GM12878 (cell line): ENCODE data around the gene EHBP1L1. TPM values are rescaled to one million over a fixed set of nuclear protein-coding genes. Genes with fewer than 3 reads are reported as not detected.

ENCODE experiments used
- ATAC-seq: fragments of 200-7000 bp; cut with Tn5 transposase; 3 replicates; pipeline ENCODE4 v1.9.1; 2020; ENCODE audit warnings: mild to moderate bottlenecking, moderate library complexity
- BruUV-seq: library from RNA; stranded (reverse); fragments of 400-500 nt; replicated peaks from 2 replicates; lab custom pipeline; 2021; lab: Mats Ljungman, UMichigan
- CTCF ChIA-PET: fragments of 300-600 bp; sonication (Branson Sonifier 250); formaldehyde crosslinking; extraction: SDS; loops from one replicate; lab custom pipeline; 2021; ENCODE audit warnings: inconsistent platforms; lab: Yijun Ruan, JAX
- POLR2A ChIA-PET: fragments of 350-600 bp; formaldehyde crosslinking; extraction: SDS; loops from one replicate; lab custom pipeline; 2021; ENCODE audit warnings: inconsistent platforms; lab: Charles Lee
- RAD21 ChIA-PET: fragments of 300-600 bp; sonication (Branson Sonifier 250); formaldehyde crosslinking; loops from one replicate; lab custom pipeline; 2023; ENCODE audit warnings: antibody characterized with exemption; ENCODE audit not compliant: unreplicated experiment; lab: Charles Lee
- SMC1A ChIA-PET: fragments of 300-600 bp; sonication (Branson Sonifier 250); formaldehyde crosslinking; loops from one replicate; lab custom pipeline; 2023; ENCODE audit not compliant: unreplicated experiment, uncharacterized antibody; lab: Charles Lee
- DNase-seq: peaks from one replicate; pipeline ENCODE4 v3.0.0-alpha.2; 2011; ENCODE audit warnings: low read depth, low spot score
- FAIRE-seq: peaks from 3 replicates; lab custom pipeline; 2011; peaks lifted over from hg19 to GRCh38; lab: Jason Lieb, UNC
- H2AFZ ChIP-seq: 2 replicates; pipeline ENCODE4 v1.6.0; 2011; ENCODE audit warnings: low read depth, low read length, control low read depth; ENCODE audit not compliant: control insufficient read depth
- H3K27ac ChIP-seq: 2 replicates; pipeline ENCODE4 v1.5.1; 2011; ENCODE audit warnings: control low read depth; ENCODE audit not compliant: control insufficient read depth, insufficient read depth
- H3K27me3 ChIP-seq, 2 experiments: replicated peaks in 1 of 2; 2 replicates each; pipeline versions ENCODE4 v1.6.0 to v1.6.1; 2011; ENCODE audit warnings: low read length in 1 of 2; ENCODE audit not compliant: control insufficient read depth in 2 of 2, insufficient read depth in 2 of 2
- H3K36me3 ChIP-seq, 2 experiments: 2 replicates each; pipeline ENCODE4 v1.5.1; 2011; ENCODE audit warnings: low read length in 1 of 2; ENCODE audit not compliant: control insufficient read depth in 2 of 2, insufficient read depth in 2 of 2
- H3K4me1 ChIP-seq: 2 replicates; pipeline ENCODE4 v1.6.1; 2011; ENCODE audit warnings: mild to moderate bottlenecking, low read length, moderate library complexity, mixed read lengths; ENCODE audit not compliant: control insufficient read depth, insufficient read depth
- H3K4me2 ChIP-seq: 2 replicates; pipeline ENCODE4 v1.6.0; 2011; ENCODE audit warnings: control low read depth; ENCODE audit not compliant: control insufficient read depth, insufficient read depth
- H3K4me3 ChIP-seq: fragments of 200-600 bp; sonication (generic); 2 replicates; pipeline ENCODE4 v1.5.1; 2016
- H3K79me2 ChIP-seq: 2 replicates; pipeline ENCODE4 v1.6.0; 2011; ENCODE audit warnings: low read length; ENCODE audit not compliant: control insufficient read depth, insufficient read depth
- H3K9ac ChIP-seq: 2 replicates; pipeline ENCODE4 v1.8.0; 2011; ENCODE audit warnings: low read length, control low read depth, mixed read lengths; ENCODE audit not compliant: control insufficient read depth, insufficient read depth
- H3K9me3 ChIP-seq: replicated peaks from 3 replicates; pipeline ENCODE4 v1.5.1; 2011; ENCODE audit warnings: mild to moderate bottlenecking, low read length; ENCODE audit not compliant: control insufficient read depth, insufficient read depth
- H4K20me1 ChIP-seq: 2 replicates; pipeline ENCODE4 v1.6.0; 2011; ENCODE audit not compliant: control insufficient read depth, insufficient read depth
- BCLAF1 ChIP-seq: fragments of 450-650 bp; IDR thresholded peaks from 2 replicates; pipeline ENCODE4 v1.6.1; 2017; ENCODE audit warnings: antibody characterized with exemption, mild to moderate bottlenecking, moderate library complexity
- CHD1 ChIP-seq: IDR thresholded peaks from 2 replicates; pipeline ENCODE4 v1.6.1; 2012; ENCODE audit warnings: low read depth, low read length, improper control_type of control experiment
- CREB1 ChIP-seq: IDR thresholded peaks from 2 replicates; pipeline ENCODE4 v1.6.1; 2012; ENCODE audit warnings: low read depth, mild to moderate bottlenecking, inconsistent platforms
- IKZF2 ChIP-seq, 2 experiments: fragments of 450-650 bp; IDR thresholded peaks; 2 replicates each; pipeline ENCODE4 v1.6.1; 2017; ENCODE audit warnings: mild to moderate bottlenecking in 2 of 2, moderate library complexity in 2 of 2
- MTA3 ChIP-seq: IDR thresholded peaks from 2 replicates; pipeline ENCODE4 v1.6.1; 2012; ENCODE audit warnings: low read length, inconsistent platforms, borderline replicate concordance
- MXI1 ChIP-seq: fragments of 150-350 bp; IDR thresholded peaks from 2 replicates; pipeline ENCODE4 v1.6.1; 2011; ENCODE audit warnings: low read depth, mild to moderate bottlenecking, inconsistent platforms, low read length, improper control_type of control experiment
- NR2C2 ChIP-seq: IDR thresholded peaks from 2 replicates; pipeline ENCODE4 v1.6.1; 2011; ENCODE audit warnings: borderline replicate concordance, low read depth; ENCODE audit not compliant: control insufficient read depth, insufficient read length
- PAX5 ChIP-seq: IDR thresholded peaks from 2 replicates; pipeline ENCODE4 v1.6.1; 2011; ENCODE audit warnings: low read depth, low read length, borderline replicate concordance
- PAX8 ChIP-seq: fragments of 450-650 bp; IDR thresholded peaks from 2 replicates; pipeline ENCODE4 v1.6.1; 2017; ENCODE audit warnings: mild to moderate bottlenecking, moderate library complexity
- RAD21 ChIP-seq: IDR thresholded peaks from 2 replicates; pipeline ENCODE4 v1.6.1; 2011; ENCODE audit warnings: mild to moderate bottlenecking, low read depth, low read length, moderate library complexity; ENCODE audit not compliant: insufficient read depth
- RAD51 ChIP-seq: fragments of 450-650 bp; IDR thresholded peaks from 2 replicates; pipeline ENCODE4 v1.6.1; 2016; ENCODE audit warnings: moderate library complexity, mild to moderate bottlenecking, inconsistent platforms
- SIX5 ChIP-seq: IDR thresholded peaks from 2 replicates; pipeline ENCODE4 v1.6.1; 2011; ENCODE audit warnings: mild to moderate bottlenecking, low read depth, low read length, moderate library complexity; ENCODE audit not compliant: severe bottlenecking
- SMAD1 ChIP-seq: fragments of 450-650 bp; IDR thresholded peaks from 2 replicates; pipeline ENCODE4 v1.6.1; 2018; ENCODE audit warnings: mild to moderate bottlenecking, low read depth; ENCODE audit not compliant: partially characterized antibody
- SRF ChIP-seq, 2 experiments: IDR thresholded peaks; 2 replicates each; pipeline ENCODE4 v1.6.1; 2011; ENCODE audit warnings: low read depth in 2 of 2, low read length in 2 of 2, mild to moderate bottlenecking in 1 of 2, moderate library complexity in 1 of 2
- TARDBP ChIP-seq: IDR thresholded peaks from 2 replicates; pipeline ENCODE4 v1.6.1; 2016; ENCODE audit warnings: borderline replicate concordance
- ZBED1 ChIP-seq: IDR thresholded peaks from 2 replicates; pipeline ENCODE4 v1.6.1; 2016; ENCODE audit warnings: borderline replicate concordance
- ZNF217 ChIP-seq: fragments of 450-650 bp; IDR thresholded peaks from 2 replicates; pipeline ENCODE4 v1.6.1; 2017; ENCODE audit warnings: antibody characterized with exemption, mild to moderate bottlenecking
- ZNF24 ChIP-seq: fragments of 450-650 bp; IDR thresholded peaks from 2 replicates; pipeline ENCODE4 v1.6.1; 2017; ENCODE audit warnings: antibody characterized with exemption, mild to moderate bottlenecking
- WGBS: methylation state at CpG from one replicate; pipeline ENCODE4 v1.1.6; 2016; ENCODE audit warnings: low lambda C conversion rate; ENCODE audit not compliant: insufficient replicate concordance, insufficient coverage; ENCODE audit errors: missing lambda C conversion rate; 5-methylcytosine and 5-hydroxymethylcytosine counted together
- in situ Hi-C: fragments of 300-500 bp; cut with MboI; formaldehyde crosslinking; loops from 9 replicates; pipeline ENCODE4 v1.14.3; 2018; ENCODE audit warnings: mixed read lengths
- intact Hi-C: fragments of 100-400 bp; cut with micrococcal nuclease; formaldehyde crosslinking; loops from one replicate; pipeline ENCODE4 v1.14.2; 2022; ENCODE audit not compliant: unreplicated experiment
- polyA plus RNA-seq, 11 experiments: library from polyadenylated mRNA; depleted of rRNA in 4 of 11; unstranded in 6 of 11; stranded (reverse) in 5 of 11; fragments of >200 nt; fragmentation: Nextera tagmentation in 4 of 11; fragmentation: Illumina TruSeq in 1 of 11; extraction: Ambion mirVana in 4 of 11; extraction: Trizol in 1 of 11; gene quantifications; 1 replicate in 1 of 11; 2 replicates in 10 of 11; pipeline versions ENCODE4 v1.2.1 to v1.2.3, GENCODE V29; 2011 to 2016; ENCODE audit warnings: inconsistent platforms in 2 of 11, missing spikeins in 2 of 11, low read depth in 1 of 11
- total RNA-seq, 4 experiments: library from RNA; depleted of rRNA in 3 of 4; stranded (reverse); fragments of >200 nt in 3 of 4; fragmentation: Illumina TruSeq in 1 of 4; extraction: Trizol in 1 of 4; gene quantifications; 2 replicates each; pipeline versions ENCODE4 v1.2.1 to v1.2.3, GENCODE V29; 2013 to 2021
- TF ChIP-seq, protein P1 (sequence below): fragments of 450-650 bp; IDR thresholded peaks from 2 replicates; pipeline ENCODE4 v1.6.1; 2018; ENCODE audit warnings: borderline replicate concordance, mild to moderate bottlenecking; ENCODE audit not compliant: partially characterized antibody

EHBP1L1 gene
- total and polyA plus RNA-seq, 10 of the 15 experiments (the other 5 are each of a cell fraction or from before 2014, with no cell fraction given) = 0.06 to 99.4 (median 32.7) TPM

GRCh38 chr11:65636108-65637031 lies 60.5 kb downstream of the EHBP1L1 start:
- Histone ChIP-seq H3K27me3 (no peaks in the 10 kb centered on the region), H3K9me3 (no peaks in the 10 kb centered on the region), H2AFZ (no peak overlapping the region), H3K27ac (no peak overlapping the region), H3K4me1 (peaks cover 22% of the 10 kb centered on the region), H3K9ac (no peak overlapping the region), H4K20me1 (no peaks in the 10 kb centered on the region), H3K4me3 (no peak overlapping the region), H3K4me2 (no peak overlapping the region), H3K79me2 (peaks cover 30% of the 10 kb centered on the region), H3K36me3 (peaks cover 12 to 24% of the 10 kb centered on the region in 2 experiments)
- ChIA-PET SMC1A (no interaction called here), RAD21 (interaction anchor here (1.0 kb wide), 1 partner anchor 10 kb away, joined by 3 read pairs; no protein-coding TSS in a partner anchor), POLR2A (no interaction called here), CTCF (interaction anchor here (1.7 kb wide), 1 partner anchor 10 kb away, joined by 7 read pairs; no protein-coding TSS in a partner anchor)
- intact Hi-C loops (no loop called here), in situ Hi-C loops (no loop called here)
- TF ChIP-seq IKZF2 (IDR thresholded peaks at IDR 0.05) (no peak), PAX8 (no peak), MXI1 (no peak), MTA3 (no peak), ZBED1 (no peak), TARDBP (no peak), ZNF24 (no peak), CHD1 (no peak), NR2C2 (no peak), SRF (IDR thresholded peaks at IDR 0.05; ENCODE audit: low read depth in 2 of 2, low read length in 2 of 2) (no peak), CREB1 (no peak), ZNF217 (no peak), BCLAF1 (no peak), SMAD1 (no peak), RAD21 (no peak), SIX5 (no peak), RAD51 (no peak), PAX5 (no peak)
- TF ChIP-seq, protein P1, sequence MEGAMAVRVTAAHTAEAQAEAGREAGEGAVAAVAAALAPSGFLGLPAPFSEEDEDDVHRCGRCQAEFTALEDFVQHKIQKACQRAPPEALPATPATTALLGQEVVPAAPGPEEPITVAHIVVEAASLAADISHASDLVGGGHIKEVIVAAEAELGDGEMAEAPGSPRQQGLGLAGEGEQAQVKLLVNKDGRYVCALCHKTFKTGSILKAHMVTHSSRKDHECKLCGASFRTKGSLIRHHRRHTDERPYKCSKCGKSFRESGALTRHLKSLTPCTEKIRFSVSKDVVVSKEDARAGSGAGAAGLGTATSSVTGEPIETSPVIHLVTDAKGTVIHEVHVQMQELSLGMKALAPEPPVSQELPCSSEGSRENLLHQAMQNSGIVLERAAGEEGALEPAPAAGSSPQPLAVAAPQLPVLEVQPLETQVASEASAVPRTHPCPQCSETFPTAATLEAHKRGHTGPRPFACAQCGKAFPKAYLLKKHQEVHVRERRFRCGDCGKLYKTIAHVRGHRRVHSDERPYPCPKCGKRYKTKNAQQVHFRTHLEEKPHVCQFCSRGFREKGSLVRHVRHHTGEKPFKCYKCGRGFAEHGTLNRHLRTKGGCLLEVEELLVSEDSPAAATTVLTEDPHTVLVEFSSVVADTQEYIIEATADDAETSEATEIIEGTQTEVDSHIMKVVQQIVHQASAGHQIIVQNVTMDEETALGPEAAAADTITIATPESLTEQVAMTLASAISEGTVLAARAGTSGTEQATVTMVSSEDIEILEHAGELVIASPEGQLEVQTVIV = no peak
- DNase-seq = no peak
- FAIRE-seq = no peak
- no TSS peak for BruUV-seq
- ATAC-seq = no peak
- WGBS = 88% methylated on average over 28 of the region's 28 CpGs
